ENCODE measurements around the gene FBRSL1.

The FBRSL1 gene

GRCh38 chr12:132495629-132496357 is 5.8 kb downstream of the FBRSL1 start:
- peaks cover 26% of the 10 kb centered on the region for H3K4me1 ChIP-seq (ENCODE audit: control insufficient read depth, insufficient read depth, low read length)
- no peaks in the 10 kb centered on the region for H3K36me3 ChIP-seq (ENCODE audit: control insufficient read depth, insufficient read depth, low read length, severe bottlenecking)
- no peak overlapping the region for H3K9ac ChIP-seq (ENCODE audit: low read length)
- H3K27me3 ChIP-seq (replicated peaks; ENCODE audit: control insufficient read depth, insufficient read depth, low read length): no peaks in the 10 kb centered on the region
- DNase-seq (ENCODE audit: low read depth): no peak
- no peaks in the 10 kb centered on the region for H3K9me3 ChIP-seq (ENCODE audit: control insufficient read depth, low read length)
- no peak overlapping the region for H3K4me3 ChIP-seq (ENCODE audit: low read length)

GRCh38 chr12:132496358-132496669 is 6.4 kb downstream of the FBRSL1 start:
- H3K4me1 ChIP-seq (ENCODE audit: control insufficient read depth, insufficient read depth, low read length): peaks cover 21% of the 10 kb centered on the region

GRCh38 chr12:132496710-132497109 is 6.8 kb downstream of the FBRSL1 start:
- H3K4me1 ChIP-seq (ENCODE audit: control insufficient read depth, insufficient read depth, low read length): peaks cover 17% of the 10 kb centered on the region
- no peaks in the 10 kb centered on the region for H3K27me3 ChIP-seq (replicated peaks; ENCODE audit: control insufficient read depth, insufficient read depth, low read length)
- no peak for DNase-seq (ENCODE audit: low read depth)
- no peaks in the 10 kb centered on the region for H3K36me3 ChIP-seq (ENCODE audit: control insufficient read depth, insufficient read depth, low read length, severe bottlenecking)
- no peak overlapping the region for H3K4me3 ChIP-seq (ENCODE audit: low read length)
- no peak overlapping the region for H3K9ac ChIP-seq (ENCODE audit: low read length)
- no peaks in the 10 kb centered on the region for H3K9me3 ChIP-seq (ENCODE audit: control insufficient read depth, low read length)

More at GRCh38 chr12:132496358-132496669, 6.4 kb downstream of the FBRSL1 start:
- H3K36me3 ChIP-seq (ENCODE audit: control insufficient read depth, insufficient read depth, low read length, severe bottlenecking): no peaks in the 10 kb centered on the region
- no peak for DNase-seq (ENCODE audit: low read depth)
- no peak overlapping the region for H3K4me3 ChIP-seq (ENCODE audit: low read length)
- no peaks in the 10 kb centered on the region for H3K27me3 ChIP-seq (replicated peaks; ENCODE audit: control insufficient read depth, insufficient read depth, low read length)
- no peak overlapping the region for H3K9ac ChIP-seq (ENCODE audit: low read length)
- H3K9me3 ChIP-seq (ENCODE audit: control insufficient read depth, low read length): no peaks in the 10 kb centered on the region

GRCh38 chr12:132497514-132498405 is 7.8 kb downstream of the FBRSL1 start:
- no peaks in the 10 kb centered on the region for H3K36me3 ChIP-seq (ENCODE audit: control insufficient read depth, insufficient read depth, low read length, severe bottlenecking)
- no peak overlapping the region for H3K9ac ChIP-seq (ENCODE audit: low read length)
- peaks cover 7% of the 10 kb centered on the region for H3K4me1 ChIP-seq (ENCODE audit: control insufficient read depth, insufficient read depth, low read length)
- H3K27me3 ChIP-seq (replicated peaks; ENCODE audit: control insufficient read depth, insufficient read depth, low read length): no peaks in the 10 kb centered on the region
- DNase-seq (ENCODE audit: low read depth): no peak
- H3K9me3 ChIP-seq (ENCODE audit: control insufficient read depth, low read length): no peaks in the 10 kb centered on the region
- no peak overlapping the region for H3K4me3 ChIP-seq (ENCODE audit: low read length)

GRCh38 chr12:132498931-132499330 is 9.0 kb downstream of the FBRSL1 start:
- Histone ChIP-seq H3K9ac (ENCODE audit: low read length) (no peak overlapping the region), H3K27me3 (replicated peaks; ENCODE audit: control insufficient read depth, insufficient read depth, low read length) (no peaks in the 10 kb centered on the region), H3K9me3 (ENCODE audit: control insufficient read depth, low read length) (no peaks in the 10 kb centered on the region), H3K4me3 (ENCODE audit: low read length) (no peak overlapping the region), H3K36me3 (ENCODE audit: control insufficient read depth, insufficient read depth, low read length, severe bottlenecking) (no peaks in the 10 kb centered on the region), H3K4me1 (ENCODE audit: control insufficient read depth, insufficient read depth, low read length) (peaks cover 7% of the 10 kb centered on the region)
- DNase-seq (ENCODE audit: low read depth): no peak

GRCh38 chr12:132500142-132500855 is 10.3 kb downstream of the FBRSL1 start:
- Histone ChIP-seq H3K36me3 (ENCODE audit: control insufficient read depth, insufficient read depth, low read length, severe bottlenecking) (no peaks in the 10 kb centered on the region), H3K9me3 (ENCODE audit: control insufficient read depth, low read length) (no peaks in the 10 kb centered on the region), H3K4me3 (ENCODE audit: low read length) (no peak overlapping the region), H3K27me3 (replicated peaks; ENCODE audit: control insufficient read depth, insufficient read depth, low read length) (no peaks in the 10 kb centered on the region), H3K9ac (ENCODE audit: low read length) (no peak overlapping the region), H3K4me1 (ENCODE audit: control insufficient read depth, insufficient read depth, low read length) (no peaks in the 10 kb centered on the region)
- DNase-seq (ENCODE audit: low read depth): no peak

- Histone ChIP-seq H3K27me3 (replicated peaks; ENCODE audit: control insufficient read depth, insufficient read depth, low read length) (no peaks in the 10 kb centered on the region), H3K9me3 (ENCODE audit: control insufficient read depth, low read length) (no peaks in the 10 kb centered on the region), H3K4me3 (ENCODE audit: low read length) (no peak overlapping the region), H3K9ac (ENCODE audit: low read length) (no peak overlapping the region), H3K36me3 (ENCODE audit: control insufficient read depth, insufficient read depth, low read length, severe bottlenecking) (no peaks in the 10 kb centered on the region), H3K4me1 (ENCODE audit: control insufficient read depth, insufficient read depth, low read length) (no peaks in the 10 kb centered on the region)
- DNase-seq (ENCODE audit: low read depth): no peak
These were observed 10.9 kb downstream of the FBRSL1 start for GRCh38 chr12:132500856-132501180.

- no peaks in the 10 kb centered on the region for H3K9me3 ChIP-seq (ENCODE audit: control insufficient read depth, low read length)
- no peak for DNase-seq (ENCODE audit: low read depth)
- no peak overlapping the region for H3K4me3 ChIP-seq (ENCODE audit: low read length)
- H3K36me3 ChIP-seq (ENCODE audit: control insufficient read depth, insufficient read depth, low read length, severe bottlenecking): no peaks in the 10 kb centered on the region
- H3K9ac ChIP-seq (ENCODE audit: low read length): no peak overlapping the region
- no peaks in the 10 kb centered on the region for H3K27me3 ChIP-seq (replicated peaks; ENCODE audit: control insufficient read depth, insufficient read depth, low read length)
- peaks cover 3% of the 10 kb centered on the region for H3K4me1 ChIP-seq (ENCODE audit: control insufficient read depth, insufficient read depth, low read length)
These were observed 11.4 kb downstream of the FBRSL1 start for GRCh38 chr12:132501204-132501940.

- no peak for DNase-seq (ENCODE audit: low read depth)
- no peaks in the 10 kb centered on the region for H3K9me3 ChIP-seq (ENCODE audit: control insufficient read depth, low read length)
- peaks cover 13% of the 10 kb centered on the region for H3K4me1 ChIP-seq (ENCODE audit: control insufficient read depth, insufficient read depth, low read length)
- no peaks in the 10 kb centered on the region for H3K36me3 ChIP-seq (ENCODE audit: control insufficient read depth, insufficient read depth, low read length, severe bottlenecking)
- H3K4me3 ChIP-seq (ENCODE audit: low read length): no peak overlapping the region
- H3K9ac ChIP-seq (ENCODE audit: low read length): no peak overlapping the region
- H3K27me3 ChIP-seq (replicated peaks; ENCODE audit: control insufficient read depth, insufficient read depth, low read length): no peaks in the 10 kb centered on the region
These were observed 12.4 kb downstream of the FBRSL1 start for GRCh38 chr12:132502149-132502881.

GRCh38 chr12:132502882-132503193 is 12.9 kb downstream of the FBRSL1 start:
- H3K27me3 ChIP-seq (replicated peaks; ENCODE audit: control insufficient read depth, insufficient read depth, low read length): no peaks in the 10 kb centered on the region
- DNase-seq (ENCODE audit: low read depth): no peak
- no peak overlapping the region for H3K9ac ChIP-seq (ENCODE audit: low read length)
- peaks cover 13% of the 10 kb centered on the region for H3K4me1 ChIP-seq (ENCODE audit: control insufficient read depth, insufficient read depth, low read length)
- no peak overlapping the region for H3K4me3 ChIP-seq (ENCODE audit: low read length)
- H3K36me3 ChIP-seq (ENCODE audit: control insufficient read depth, insufficient read depth, low read length, severe bottlenecking): no peaks in the 10 kb centered on the region
- H3K9me3 ChIP-seq (ENCODE audit: control insufficient read depth, low read length): no peaks in the 10 kb centered on the region
